GM23338 (cell line): ENCODE results near the gene CCND1. TPM values are rescaled to one million over a fixed set of nuclear protein-coding genes. Genes with fewer than 3 reads are reported as not detected.

Experiments used
- polyA plus RNA-seq: library from polyadenylated mRNA; unstranded; fragments of >200 nt; fragmentation: Nextera tagmentation; extraction: Ambion mirVana; gene quantifications from 2 replicates; pipeline ENCODE4 v1.2.1, GENCODE V29; 2016
- total RNA-seq: library from RNA; depleted of rRNA; stranded (reverse); fragments of >200 nt; shearing (Covaris generic); gene quantifications from 2 replicates; pipeline ENCODE4 v1.2.3, GENCODE V29; 2014
- TF ChIP-seq, protein P1 (sequence below): fragments of 250-450 bp; sonication (Bioruptor Pico); IDR thresholded peaks from 2 replicates; pipeline ENCODE4 v1.5.0; 2020; ENCODE audit warnings: mild to moderate bottlenecking, moderate library complexity
- TF ChIP-seq, protein P2 (sequence below): IDR thresholded peaks from 2 replicates; pipeline ENCODE4 v1.6.1; 2016; ENCODE audit warnings: antibody characterized with exemption
- TF ChIP-seq, protein P3 (sequence below): IDR thresholded peaks from one replicate; pipeline ENCODE4 v1.6.1; 2018; ENCODE audit warnings: antibody characterized with exemption; ENCODE audit not compliant: unreplicated experiment

CCND1 gene
- total and polyA plus RNA-seq, 2 experiments from 2014 or later, result 109 to 183 TPM

- TF ChIP-seq, protein P1, sequence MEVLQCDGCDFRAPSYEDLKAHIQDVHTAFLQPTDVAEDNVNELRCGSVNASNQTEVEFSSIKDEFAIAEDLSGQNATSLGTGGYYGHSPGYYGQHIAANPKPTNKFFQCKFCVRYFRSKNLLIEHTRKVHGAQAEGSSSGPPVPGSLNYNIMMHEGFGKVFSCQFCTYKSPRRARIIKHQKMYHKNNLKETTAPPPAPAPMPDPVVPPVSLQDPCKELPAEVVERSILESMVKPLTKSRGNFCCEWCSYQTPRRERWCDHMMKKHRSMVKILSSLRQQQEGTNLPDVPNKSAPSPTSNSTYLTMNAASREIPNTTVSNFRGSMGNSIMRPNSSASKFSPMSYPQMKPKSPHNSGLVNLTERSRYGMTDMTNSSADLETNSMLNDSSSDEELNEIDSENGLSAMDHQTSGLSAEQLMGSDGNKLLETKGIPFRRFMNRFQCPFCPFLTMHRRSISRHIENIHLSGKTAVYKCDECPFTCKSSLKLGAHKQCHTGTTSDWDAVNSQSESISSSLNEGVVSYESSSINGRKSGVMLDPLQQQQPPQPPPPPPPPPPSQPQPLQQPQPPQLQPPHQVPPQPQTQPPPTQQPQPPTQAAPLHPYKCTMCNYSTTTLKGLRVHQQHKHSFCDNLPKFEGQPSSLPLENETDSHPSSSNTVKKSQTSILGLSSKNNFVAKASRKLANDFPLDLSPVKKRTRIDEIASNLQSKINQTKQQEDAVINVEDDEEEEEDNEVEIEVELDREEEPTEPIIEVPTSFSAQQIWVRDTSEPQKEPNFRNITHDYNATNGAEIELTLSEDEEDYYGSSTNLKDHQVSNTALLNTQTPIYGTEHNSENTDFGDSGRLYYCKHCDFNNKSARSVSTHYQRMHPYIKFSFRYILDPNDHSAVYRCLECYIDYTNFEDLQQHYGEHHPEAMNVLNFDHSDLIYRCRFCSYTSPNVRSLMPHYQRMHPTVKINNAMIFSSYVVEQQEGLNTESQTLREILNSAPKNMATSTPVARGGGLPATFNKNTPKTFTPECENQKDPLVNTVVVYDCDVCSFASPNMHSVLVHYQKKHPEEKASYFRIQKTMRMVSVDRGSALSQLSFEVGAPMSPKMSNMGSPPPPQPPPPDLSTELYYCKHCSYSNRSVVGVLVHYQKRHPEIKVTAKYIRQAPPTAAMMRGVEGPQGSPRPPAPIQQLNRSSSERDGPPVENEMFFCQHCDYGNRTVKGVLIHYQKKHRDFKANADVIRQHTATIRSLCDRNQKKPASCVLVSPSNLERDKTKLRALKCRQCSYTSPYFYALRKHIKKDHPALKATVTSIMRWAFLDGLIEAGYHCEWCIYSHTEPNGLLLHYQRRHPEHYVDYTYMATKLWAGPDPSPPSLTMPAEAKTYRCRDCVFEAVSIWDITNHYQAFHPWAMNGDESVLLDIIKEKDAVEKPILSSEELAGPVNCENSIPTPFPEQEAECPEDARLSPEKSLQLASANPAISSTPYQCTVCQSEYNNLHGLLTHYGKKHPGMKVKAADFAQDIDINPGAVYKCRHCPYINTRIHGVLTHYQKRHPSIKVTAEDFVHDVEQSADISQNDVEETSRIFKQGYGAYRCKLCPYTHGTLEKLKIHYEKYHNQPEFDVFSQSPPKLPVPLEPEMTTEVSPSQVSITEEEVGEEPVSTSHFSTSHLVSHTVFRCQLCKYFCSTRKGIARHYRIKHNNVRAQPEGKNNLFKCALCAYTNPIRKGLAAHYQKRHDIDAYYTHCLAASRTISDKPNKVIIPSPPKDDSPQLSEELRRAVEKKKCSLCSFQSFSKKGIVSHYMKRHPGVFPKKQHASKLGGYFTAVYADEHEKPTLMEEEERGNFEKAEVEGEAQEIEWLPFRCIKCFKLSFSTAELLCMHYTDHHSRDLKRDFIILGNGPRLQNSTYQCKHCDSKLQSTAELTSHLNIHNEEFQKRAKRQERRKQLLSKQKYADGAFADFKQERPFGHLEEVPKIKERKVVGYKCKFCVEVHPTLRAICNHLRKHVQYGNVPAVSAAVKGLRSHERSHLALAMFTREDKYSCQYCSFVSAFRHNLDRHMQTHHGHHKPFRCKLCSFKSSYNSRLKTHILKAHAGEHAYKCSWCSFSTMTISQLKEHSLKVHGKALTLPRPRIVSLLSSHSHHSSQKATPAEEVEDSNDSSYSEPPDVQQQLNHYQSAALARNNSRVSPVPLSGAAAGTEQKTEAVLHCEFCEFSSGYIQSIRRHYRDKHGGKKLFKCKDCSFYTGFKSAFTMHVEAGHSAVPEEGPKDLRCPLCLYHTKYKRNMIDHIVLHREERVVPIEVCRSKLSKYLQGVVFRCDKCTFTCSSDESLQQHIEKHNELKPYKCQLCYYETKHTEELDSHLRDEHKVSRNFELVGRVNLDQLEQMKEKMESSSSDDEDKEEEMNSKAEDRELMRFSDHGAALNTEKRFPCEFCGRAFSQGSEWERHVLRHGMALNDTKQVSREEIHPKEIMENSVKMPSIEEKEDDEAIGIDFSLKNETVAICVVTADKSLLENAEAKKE (CRISPR knock-in tag), result no peak
- TF ChIP-seq, protein P2, sequence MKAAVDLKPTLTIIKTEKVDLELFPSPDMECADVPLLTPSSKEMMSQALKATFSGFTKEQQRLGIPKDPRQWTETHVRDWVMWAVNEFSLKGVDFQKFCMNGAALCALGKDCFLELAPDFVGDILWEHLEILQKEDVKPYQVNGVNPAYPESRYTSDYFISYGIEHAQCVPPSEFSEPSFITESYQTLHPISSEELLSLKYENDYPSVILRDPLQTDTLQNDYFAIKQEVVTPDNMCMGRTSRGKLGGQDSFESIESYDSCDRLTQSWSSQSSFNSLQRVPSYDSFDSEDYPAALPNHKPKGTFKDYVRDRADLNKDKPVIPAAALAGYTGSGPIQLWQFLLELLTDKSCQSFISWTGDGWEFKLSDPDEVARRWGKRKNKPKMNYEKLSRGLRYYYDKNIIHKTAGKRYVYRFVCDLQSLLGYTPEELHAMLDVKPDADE, result no peak
- TF ChIP-seq, protein P3, sequence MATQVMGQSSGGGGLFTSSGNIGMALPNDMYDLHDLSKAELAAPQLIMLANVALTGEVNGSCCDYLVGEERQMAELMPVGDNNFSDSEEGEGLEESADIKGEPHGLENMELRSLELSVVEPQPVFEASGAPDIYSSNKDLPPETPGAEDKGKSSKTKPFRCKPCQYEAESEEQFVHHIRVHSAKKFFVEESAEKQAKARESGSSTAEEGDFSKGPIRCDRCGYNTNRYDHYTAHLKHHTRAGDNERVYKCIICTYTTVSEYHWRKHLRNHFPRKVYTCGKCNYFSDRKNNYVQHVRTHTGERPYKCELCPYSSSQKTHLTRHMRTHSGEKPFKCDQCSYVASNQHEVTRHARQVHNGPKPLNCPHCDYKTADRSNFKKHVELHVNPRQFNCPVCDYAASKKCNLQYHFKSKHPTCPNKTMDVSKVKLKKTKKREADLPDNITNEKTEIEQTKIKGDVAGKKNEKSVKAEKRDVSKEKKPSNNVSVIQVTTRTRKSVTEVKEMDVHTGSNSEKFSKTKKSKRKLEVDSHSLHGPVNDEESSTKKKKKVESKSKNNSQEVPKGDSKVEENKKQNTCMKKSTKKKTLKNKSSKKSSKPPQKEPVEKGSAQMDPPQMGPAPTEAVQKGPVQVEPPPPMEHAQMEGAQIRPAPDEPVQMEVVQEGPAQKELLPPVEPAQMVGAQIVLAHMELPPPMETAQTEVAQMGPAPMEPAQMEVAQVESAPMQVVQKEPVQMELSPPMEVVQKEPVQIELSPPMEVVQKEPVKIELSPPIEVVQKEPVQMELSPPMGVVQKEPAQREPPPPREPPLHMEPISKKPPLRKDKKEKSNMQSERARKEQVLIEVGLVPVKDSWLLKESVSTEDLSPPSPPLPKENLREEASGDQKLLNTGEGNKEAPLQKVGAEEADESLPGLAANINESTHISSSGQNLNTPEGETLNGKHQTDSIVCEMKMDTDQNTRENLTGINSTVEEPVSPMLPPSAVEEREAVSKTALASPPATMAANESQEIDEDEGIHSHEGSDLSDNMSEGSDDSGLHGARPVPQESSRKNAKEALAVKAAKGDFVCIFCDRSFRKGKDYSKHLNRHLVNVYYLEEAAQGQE, result no peak
These were observed 46.5 kb upstream of the CCND1 start (continued) for GRCh38 chr11:69594481-69594880.
